Calu3 (cell line): ENCODE results near the gene TFR2. TPM values are rescaled to one million over a fixed set of nuclear protein-coding genes. Genes with fewer than 3 reads are reported as not detected.
A peak's percentile ranks its signal among the peaks of the same experiment; 100 is the strongest.

Experiments
- BruUV-seq: library from RNA; stranded (reverse); fragments of 400-500 nt; replicated peaks from 2 replicates; lab custom pipeline; 2021; lab: Mats Ljungman, UMichigan
- CTCF ChIA-PET: fragments of 300-600 bp; sonication (Branson Sonifier 250); formaldehyde crosslinking; loops from one replicate; lab custom pipeline; 2022; ENCODE audit warnings: antibody characterized with exemption; lab: Charles Lee
- DNase-seq: peaks from one replicate; pipeline ENCODE4 v3.0.0; 2022
- H3K27ac Mint-ChIP-seq: one replicate; pipeline ENCODE4 v1.8.0; 2022; ENCODE audit warnings: mixed read lengths; ENCODE audit not compliant: unreplicated experiment
- H3K27me3 Mint-ChIP-seq: one replicate; pipeline ENCODE4 v1.8.0; 2022; ENCODE audit warnings: mixed read lengths; ENCODE audit not compliant: unreplicated experiment
- H3K36me3 Mint-ChIP-seq: one replicate; pipeline ENCODE4 v1.8.0; 2022; ENCODE audit warnings: mild to moderate bottlenecking, moderate library complexity, mixed read lengths; ENCODE audit not compliant: insufficient read depth, unreplicated experiment
- H3K4me1 Mint-ChIP-seq: one replicate; pipeline ENCODE4 v1.8.0; 2022; ENCODE audit warnings: mild to moderate bottlenecking, low read depth, mixed read lengths; ENCODE audit not compliant: unreplicated experiment
- H3K4me3 Mint-ChIP-seq: one replicate; pipeline ENCODE4 v1.8.0; 2022; ENCODE audit warnings: mild to moderate bottlenecking, low read depth, moderate library complexity, mixed read lengths; ENCODE audit not compliant: unreplicated experiment
- H3K9me3 Mint-ChIP-seq: one replicate; pipeline ENCODE4 v1.8.0; 2022; ENCODE audit warnings: low read depth, mixed read lengths; ENCODE audit not compliant: unreplicated experiment
- CTCF ChIP-seq: fragments of 200-600 bp; IDR thresholded peaks from one replicate; pipeline ENCODE4 v1.8.0; 2022; ENCODE audit warnings: antibody characterized with exemption; ENCODE audit not compliant: unreplicated experiment
- intact Hi-C: fragments of 100-400 bp; cut with micrococcal nuclease; formaldehyde crosslinking; loops from one replicate; pipeline ENCODE4 v1.10.0; 2022; ENCODE audit not compliant: unreplicated experiment
- total RNA-seq: library from RNA; stranded (reverse); gene quantifications from 2 replicates; pipeline ENCODE4 v1.2.3, GENCODE V29; 2022

TFR2 gene
- total RNA-seq, 1 experiment from 2014 or later = 0.90 TPM

GRCh38 chr7:100591596-100591995 lies 49.8 kb downstream of the TFR2 start:
- no peaks in the 10 kb centered on the region for H3K4me1 Mint-ChIP-seq
- TF ChIP-seq CTCF = no peak
- BruUV-seq = no TSS peak
- CTCF ChIA-PET = no interaction called here
- peaks cover 2% of the 10 kb centered on the region for H3K36me3 Mint-ChIP-seq
- H3K9me3 Mint-ChIP-seq = peaks cover 2% of the 10 kb centered on the region
- H3K27me3 Mint-ChIP-seq = peaks cover 39% of the 10 kb centered on the region
- H3K4me3 Mint-ChIP-seq = no peak overlapping the region
- no peak overlapping the region for H3K27ac Mint-ChIP-seq
- intact Hi-C loops = no loop called here
- DNase-seq = no peak

GRCh38 chr7:100590077-100590737 lies 51.1 kb downstream of the TFR2 start:
- peak overlapping the region; percentile 36 for H3K27ac Mint-ChIP-seq
- H3K9me3 Mint-ChIP-seq = peaks cover 2% of the 10 kb centered on the region
- H3K36me3 Mint-ChIP-seq = peaks cover 16% of the 10 kb centered on the region
- DNase-seq = no peak
- H3K4me1 Mint-ChIP-seq = no peaks in the 10 kb centered on the region
- intact Hi-C loops = no loop called here
- BruUV-seq = no TSS peak
- H3K4me3 Mint-ChIP-seq = no peak overlapping the region
- peaks cover 27% of the 10 kb centered on the region for H3K27me3 Mint-ChIP-seq
- TF ChIP-seq CTCF = no peak
- CTCF ChIA-PET = no interaction called here

- CTCF ChIA-PET = interaction anchor here (1.2 kb wide), 1 partner anchor 22 kb away, joined by 4 read pairs; no protein-coding TSS in a partner anchor
- Mint-ChIP-seq H3K9me3 (peaks cover 2% of the 10 kb centered on the region), H3K4me1 (peaks cover 6% of the 10 kb centered on the region), H3K36me3 (peaks cover 21% of the 10 kb centered on the region), H3K27ac (no peak overlapping the region), H3K27me3 (peaks cover 27% of the 10 kb centered on the region), H3K4me3 (no peak overlapping the region)
- no peak for DNase-seq
- intact Hi-C loops = no loop called here
- TF ChIP-seq CTCF = no peak
- no TSS peak for BruUV-seq
These were observed 51.9 kb downstream of the TFR2 start for GRCh38 chr7:100589341-100589947.

GRCh38 chr7:100588438-100588837 lies 52.9 kb downstream of the TFR2 start:
- CTCF ChIA-PET = interaction anchor here (0.7 to 1.2 kb wide), 5 partner anchors 21 to 238 kb away, joined by 3 to 5 read pairs (median 3); partner anchors contain the start of gene MOSPD3
- no peak overlapping the region for H3K27ac Mint-ChIP-seq
- intact Hi-C loops = no loop called here

More at GRCh38 chr7:100588438-100588837, 52.9 kb downstream of the TFR2 start:
- Mint-ChIP-seq H3K4me1 (peaks cover 12% of the 10 kb centered on the region), H3K9me3 (peaks cover 2% of the 10 kb centered on the region), H3K36me3 (peaks cover 21% of the 10 kb centered on the region), H3K27me3 (peaks cover 27% of the 10 kb centered on the region), H3K4me3 (no peak overlapping the region)
- BruUV-seq = no TSS peak
- no peak for DNase-seq
- no peak for TF ChIP-seq CTCF
